HEK293 (cell line): ENCODE measurements around the gene MAS1.

Experiments used
- CTCF ChIA-PET: fragments of 350-600 bp; formaldehyde crosslinking; extraction: SDS; loops from one replicate; lab custom pipeline; 2021; ENCODE audit warnings: antibody characterized with exemption; lab: Yijun Ruan, JAX
- POLR2A ChIA-PET: fragments of 300-600 bp; formaldehyde crosslinking; extraction: SDS; loops from one replicate; lab custom pipeline; 2020; ENCODE audit warnings: antibody characterized with exemption, inconsistent platforms; lab: Yijun Ruan, JAX
- H3K27ac ChIP-seq: fragments of 200-500 bp; sonication (Bioruptor generic); 2 replicates; pipeline ENCODE4 v1.5.1; 2014; ENCODE audit warnings: low read depth, low read length, control low read depth, inconsistent platforms; ENCODE audit errors: extremely low read depth
- H3K36me3 ChIP-seq, 2 experiments: fragments of 200-500 bp in 1 of 2; sonication (Bioruptor generic) in 1 of 2; 1 replicate in 1 of 2; 2 replicates in 1 of 2; pipeline ENCODE4 v1.5.1; 2014 to 2017; ENCODE audit warnings: inconsistent platforms in 2 of 2, low read length in 2 of 2; ENCODE audit not compliant: control insufficient read depth in 2 of 2, insufficient read depth in 1 of 2
- H3K4me1 ChIP-seq: fragments of 200-500 bp; sonication (Bioruptor generic); 2 replicates; pipeline ENCODE4 v1.5.1; 2014; ENCODE audit warnings: mild to moderate bottlenecking, low read length, inconsistent platforms; ENCODE audit not compliant: control insufficient read depth, insufficient read depth
- H3K4me3 ChIP-seq: 2 replicates; pipeline ENCODE4 v1.5.1; 2011; ENCODE audit warnings: low read depth, mild to moderate bottlenecking, control low read depth, low read length, moderate library complexity
- H3K9me3 ChIP-seq: fragments of 200-500 bp; sonication (Bioruptor generic); 2 replicates; pipeline ENCODE4 v1.5.1; 2014; ENCODE audit warnings: low read depth, low read length, inconsistent platforms; ENCODE audit not compliant: control insufficient read depth, insufficient read depth
- BCL11B ChIP-seq: fragments of 450-650 bp; formaldehyde crosslinking; IDR thresholded peaks from 2 replicates; pipeline ENCODE4 v1.5.1; 2016; ENCODE audit warnings: low read depth, missing biosample characterization, missing genetic modification characterization
- HOXC10 ChIP-seq: sonication (generic); formaldehyde crosslinking; IDR thresholded peaks from 2 replicates; pipeline ENCODE4 v1.8.1; 2023; ENCODE audit warnings: mild to moderate bottlenecking, missing genetic modification reagents
- KLF1 ChIP-seq: fragments of 450-650 bp; formaldehyde crosslinking; IDR thresholded peaks from 2 replicates; pipeline ENCODE4 v1.5.1; 2016; ENCODE audit warnings: missing biosample characterization, missing genetic modification characterization
- KLF8 ChIP-seq: fragments of 450-650 bp; formaldehyde crosslinking; IDR thresholded peaks from 2 replicates; pipeline ENCODE4 v1.5.1; 2016; ENCODE audit warnings: missing biosample characterization, missing genetic modification characterization
- PRDM1 ChIP-seq: fragments of 450-650 bp; formaldehyde crosslinking; IDR thresholded peaks from 2 replicates; pipeline ENCODE4; 2016; ENCODE audit warnings: missing biosample characterization, missing genetic modification characterization
- SP7 ChIP-seq: fragments of 450-650 bp; formaldehyde crosslinking; IDR thresholded peaks from 2 replicates; pipeline ENCODE4 v1.5.1; 2016; ENCODE audit warnings: missing biosample characterization, missing genetic modification characterization
- ZBTB21 ChIP-seq: fragments of 450-650 bp; formaldehyde crosslinking; IDR thresholded peaks from 2 replicates; pipeline ENCODE4 v1.5.1; 2017; ENCODE audit warnings: missing biosample characterization, missing genetic modification characterization
- ZBTB49 ChIP-seq: fragments of 450-650 bp; formaldehyde crosslinking; IDR thresholded peaks from 2 replicates; pipeline ENCODE4 v1.5.1; 2016; ENCODE audit warnings: missing biosample characterization, missing genetic modification characterization, low read depth
- ZNF311 ChIP-seq: fragments of 450-650 bp; formaldehyde crosslinking; IDR thresholded peaks from 2 replicates; pipeline ENCODE4 v1.5.1; 2017; ENCODE audit warnings: missing biosample characterization, missing genetic modification characterization, borderline replicate concordance
- ZNF362 ChIP-seq: fragments of 450-650 bp; formaldehyde crosslinking; IDR thresholded peaks from 2 replicates; pipeline ENCODE4 v1.5.1; 2016; ENCODE audit warnings: missing biosample characterization, missing genetic modification characterization
- ZNF513 ChIP-seq: fragments of 450-650 bp; IDR thresholded peaks from 2 replicates; pipeline ENCODE4 v1.5.1; 2018; ENCODE audit warnings: missing biosample characterization, missing genetic modification characterization
- ZNF530 ChIP-seq: fragments of 450-650 bp; formaldehyde crosslinking; IDR thresholded peaks from 2 replicates; pipeline ENCODE4 v1.5.1; 2016; ENCODE audit warnings: low read depth, missing biosample characterization, missing genetic modification characterization
- ZNF558 ChIP-seq: fragments of 450-650 bp; formaldehyde crosslinking; IDR thresholded peaks from 2 replicates; pipeline ENCODE4 v1.5.1; 2016; ENCODE audit warnings: missing biosample characterization, missing genetic modification characterization
- ZNF621 ChIP-seq: fragments of 450-650 bp; formaldehyde crosslinking; IDR thresholded peaks from 2 replicates; pipeline ENCODE4 v1.5.1; 2017; ENCODE audit warnings: missing biosample characterization, missing genetic modification characterization
- ZNF639 ChIP-seq: fragments of 450-650 bp; formaldehyde crosslinking; IDR thresholded peaks from 2 replicates; pipeline ENCODE4 v1.5.1; 2016; ENCODE audit warnings: missing biosample characterization, missing genetic modification characterization
- ZNF692 ChIP-seq: fragments of 450-650 bp; formaldehyde crosslinking; IDR thresholded peaks from 2 replicates; pipeline ENCODE4 v1.5.1; 2016; ENCODE audit warnings: missing biosample characterization, missing genetic modification characterization
- ZNF837 ChIP-seq: fragments of 450-650 bp; formaldehyde crosslinking; IDR thresholded peaks from 2 replicates; pipeline ENCODE4 v1.5.1; 2016; ENCODE audit warnings: missing biosample characterization, missing genetic modification characterization

MAS1 gene

GRCh38 chr6:159886270-159886669, 4.5 kb upstream of the MAS1 start (continued):
- no peak for TF ChIP-seq ZNF311 (tag by site-specific recombination)
- no peak for TF ChIP-seq KLF1 (tag by site-specific recombination)
- TF ChIP-seq ZNF530 (tag by site-specific recombination), result no peak

GRCh38 chr6:159887146-159887545, 3.6 kb upstream of the MAS1 start:
- no peaks in the 10 kb centered on the region for H3K36me3 ChIP-seq
- H3K4me1 ChIP-seq, result no peaks in the 10 kb centered on the region
- TF ChIP-seq ZNF362 (tag by site-specific recombination) (no peak), ZNF621 (tag by site-specific recombination) (no peak)
- TF ChIP-seq, all 188 proteins: peak for 0
- ChIA-PET POLR2A (no interaction called here), CTCF (interaction anchor here (2.2 kb wide), 1 partner anchor 24 kb away, joined by 7 read pairs; no protein-coding TSS in a partner anchor)
- H3K9me3 ChIP-seq, result no peaks in the 10 kb centered on the region
- H3K4me3 ChIP-seq, result no peak overlapping the region
- no peak overlapping the region for H3K27ac ChIP-seq

- H3K4me3 ChIP-seq, result no peak overlapping the region
- ChIA-PET CTCF (interaction anchor here (2.2 kb wide), 1 partner anchor 24 kb away, joined by 7 read pairs; no protein-coding TSS in a partner anchor), POLR2A (no interaction called here)
- no peak overlapping the region for H3K27ac ChIP-seq
- no peaks in the 10 kb centered on the region for H3K4me1 ChIP-seq
- no peaks in the 10 kb centered on the region for H3K9me3 ChIP-seq
- no peak for TF ChIP-seq ZBTB21 (tag by site-specific recombination)
- no peak for TF ChIP-seq ZBTB49 (tag by site-specific recombination)
- no peak for TF ChIP-seq ZNF558 (tag by site-specific recombination)
- TF ChIP-seq BCL11B, result no peak
- no peak for TF ChIP-seq HOXC10 (CRISPR knock-in tag)
- no peak for TF ChIP-seq SP7
- no peak for TF ChIP-seq PRDM1 (tag by site-specific recombination)
- TF ChIP-seq ZNF513, result no peak
- TF ChIP-seq ZNF692 (tag by site-specific recombination), result no peak
- no peak for TF ChIP-seq KLF8 (tag by site-specific recombination)
- no peak for TF ChIP-seq ZNF837
- TF ChIP-seq ZNF639, result no peak
- no peaks in the 10 kb centered on the region for H3K36me3 ChIP-seq
Observed at GRCh38 chr6:159887761-159888160, 3.0 kb upstream of the MAS1 start.
